Measurements from ENCODE around the gene TUBA4A. TPM values are rescaled to one million over a fixed set of nuclear protein-coding genes. Genes with fewer than 3 reads are reported as not detected.
"Not testable (repeated sequence)": the region's sequence is repeated elsewhere in the genome, so short reads cannot be mapped to it uniquely, and the experiment has no call there.

TUBA4A gene
- polyA plus RNA-seq, 3 donors, result 32.9 to 40.0 (median 33.1) TPM

DNA sequence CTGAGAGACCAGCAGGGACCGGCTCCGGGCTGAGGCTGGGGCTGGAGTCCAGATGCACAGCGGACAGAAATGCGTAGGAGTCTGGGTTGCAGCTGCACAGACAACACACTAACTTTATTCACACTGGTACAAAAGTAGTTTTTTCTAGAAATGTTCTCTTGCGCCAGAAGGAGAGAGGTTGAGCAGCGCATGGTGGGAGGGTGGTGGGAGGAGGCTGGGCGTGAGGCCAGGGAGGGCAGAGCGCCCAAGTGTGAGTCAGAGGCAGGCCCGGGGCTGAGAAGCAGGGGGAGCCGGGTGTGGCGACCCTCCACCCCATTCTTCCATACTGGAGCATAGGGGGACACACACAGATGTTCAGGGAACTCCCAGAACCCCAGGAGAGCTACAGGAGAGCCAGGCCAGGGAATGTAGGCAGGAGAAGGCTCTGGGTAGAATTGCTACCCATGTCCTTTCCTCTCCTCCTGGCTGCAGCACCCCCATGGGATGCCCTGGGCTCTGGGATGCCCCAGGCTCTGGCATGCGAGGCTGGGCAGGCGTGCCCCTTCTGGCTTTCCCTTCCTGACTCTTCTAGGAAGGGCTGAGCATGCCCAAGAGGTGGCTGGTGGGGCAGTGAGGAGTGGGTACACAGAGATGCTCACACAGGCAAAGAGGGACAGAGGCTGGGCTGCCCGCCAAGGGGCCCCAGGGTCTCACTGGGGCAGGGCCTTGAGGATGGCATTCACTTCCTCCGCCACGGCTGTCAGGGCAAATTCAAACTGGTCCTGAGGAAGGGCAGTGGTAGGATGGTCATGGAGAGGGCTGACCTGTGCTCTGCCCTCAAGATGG, 36.0 kb upstream of the TUBA4A start:
- no peak for DNase-seq

DNA sequence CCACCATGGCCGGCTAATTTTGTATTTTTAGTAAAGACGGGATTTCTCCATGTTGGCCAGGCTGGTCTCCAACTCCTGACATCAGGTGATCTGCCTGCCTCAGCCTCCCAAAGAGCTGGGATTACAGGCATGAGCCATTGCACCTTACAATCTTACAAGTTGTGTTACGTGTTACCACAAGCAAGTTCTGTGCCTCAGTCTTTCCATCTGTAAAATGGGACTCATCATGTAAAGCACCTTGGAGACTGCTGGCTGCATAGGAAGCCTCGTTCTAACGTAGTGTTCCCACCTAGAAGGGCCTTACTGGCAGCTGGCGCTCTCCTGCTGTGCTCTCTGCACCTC, 35.4 kb upstream of the TUBA4A start:
- DNase-seq, result no peak

DNA sequence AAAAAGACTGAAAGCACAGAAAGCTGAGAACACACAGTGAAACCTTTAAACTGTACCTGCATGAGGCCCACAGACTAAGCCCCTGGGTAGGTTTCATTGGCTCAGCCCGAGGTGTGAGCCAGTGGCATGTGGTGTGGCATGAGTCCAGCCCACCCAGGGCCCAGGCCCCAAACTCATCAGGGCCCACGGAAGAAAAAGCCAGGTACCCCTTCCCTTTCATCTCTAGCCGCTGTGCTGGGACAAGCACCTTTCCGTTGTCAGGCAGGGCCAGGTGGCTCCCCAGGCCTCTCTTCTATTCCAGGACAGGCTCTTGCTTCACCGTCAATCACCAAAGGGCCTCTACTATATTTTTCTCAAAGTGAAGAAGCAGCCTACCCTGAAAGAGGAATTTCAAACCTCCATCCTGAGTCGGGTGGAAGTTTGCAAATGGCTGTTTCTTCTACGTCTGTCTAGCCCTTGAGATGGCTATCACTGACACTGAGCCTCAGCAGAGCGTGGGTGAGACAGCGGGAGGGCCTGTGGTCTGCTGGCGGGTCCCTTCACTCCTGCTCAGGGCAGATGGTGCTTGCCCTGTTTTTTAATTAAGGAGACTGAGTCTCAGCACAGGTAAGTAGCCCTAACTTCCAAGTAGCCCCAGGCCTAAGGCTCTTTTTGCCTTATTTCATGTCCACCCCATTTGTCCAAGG, 34.0 kb upstream of the TUBA4A start:
- DNase-seq, result no peak

DNA sequence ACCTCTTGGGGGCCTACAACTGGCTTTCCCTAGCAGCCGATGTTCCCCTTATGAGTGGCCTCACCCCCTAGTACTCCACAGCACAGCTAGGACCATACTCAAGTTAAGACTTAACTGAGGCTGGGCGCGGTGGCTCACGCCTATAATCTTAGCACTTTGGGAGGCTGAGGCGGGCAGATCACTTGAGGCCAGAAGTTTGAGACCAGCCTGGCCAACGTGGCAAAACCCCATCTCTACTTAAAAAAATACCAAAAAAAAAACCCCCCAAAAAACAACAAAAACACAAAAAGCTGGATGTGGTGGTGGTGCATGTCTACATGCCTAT, 33.4 kb upstream of the TUBA4A start:
- DNase-seq, result not testable (repeated sequence)

DNA sequence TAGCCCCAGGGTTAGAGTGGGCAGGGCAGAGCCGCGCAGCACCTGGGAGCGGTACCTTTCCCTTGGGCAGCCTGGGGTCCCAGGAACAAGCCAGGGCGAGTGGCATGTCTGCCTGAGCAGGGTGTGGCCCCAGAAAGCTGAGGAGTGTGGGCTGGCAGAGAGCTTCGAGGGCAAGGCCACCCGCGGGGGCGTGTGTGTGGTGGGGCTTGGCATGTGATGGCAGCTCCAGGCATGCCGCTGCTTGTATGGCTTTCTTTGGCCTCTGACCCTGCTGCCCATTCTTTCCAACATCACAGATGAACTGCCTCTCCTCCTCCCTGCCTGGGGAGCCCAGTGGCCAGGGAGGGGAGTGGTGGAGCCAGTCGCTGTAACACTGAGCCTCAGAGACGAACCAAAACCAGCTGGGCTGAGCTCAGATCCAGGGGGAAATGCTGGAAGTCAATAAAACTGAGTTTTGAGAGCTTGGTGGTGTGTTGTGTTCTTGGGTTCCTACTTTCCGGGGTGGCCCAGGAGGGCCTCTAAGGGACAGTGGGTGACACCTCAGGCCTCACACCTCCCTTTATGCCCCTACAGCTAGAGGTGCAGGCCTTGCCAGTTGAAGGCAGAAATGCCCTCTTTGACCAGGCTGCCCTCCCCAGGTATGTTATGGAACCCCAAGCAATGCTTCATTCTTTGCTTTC, 32.9 kb upstream of the TUBA4A start:
- no peak for DNase-seq

DNA sequence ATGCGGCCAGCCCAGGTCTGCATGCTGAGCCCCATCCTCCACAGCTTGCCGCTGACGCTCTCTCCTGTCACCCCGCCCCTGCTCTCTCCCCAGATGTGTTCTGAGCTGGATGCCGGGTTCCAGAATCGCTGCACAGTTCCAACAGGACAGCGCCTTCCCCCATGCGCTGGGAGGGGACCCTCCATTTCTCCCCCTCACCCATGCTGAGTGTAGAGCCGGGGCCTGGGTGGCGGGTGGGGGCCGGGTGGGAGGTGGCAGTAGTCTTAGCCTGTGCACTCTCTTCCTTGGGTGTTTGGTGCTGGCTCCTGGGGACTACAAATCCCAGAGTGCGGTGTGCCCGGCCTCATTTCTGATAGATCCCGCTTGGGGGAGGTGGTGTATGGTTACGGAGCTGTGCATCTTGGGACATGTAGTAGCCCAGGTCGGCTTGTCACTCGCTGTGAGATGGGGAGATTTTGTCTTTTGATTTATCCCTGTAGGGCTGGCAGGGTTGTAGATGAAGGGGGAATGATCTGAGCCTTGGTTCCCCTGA, 32.2 kb upstream of the TUBA4A start:
- DNase-seq, result peak; percentile 61

DNA sequence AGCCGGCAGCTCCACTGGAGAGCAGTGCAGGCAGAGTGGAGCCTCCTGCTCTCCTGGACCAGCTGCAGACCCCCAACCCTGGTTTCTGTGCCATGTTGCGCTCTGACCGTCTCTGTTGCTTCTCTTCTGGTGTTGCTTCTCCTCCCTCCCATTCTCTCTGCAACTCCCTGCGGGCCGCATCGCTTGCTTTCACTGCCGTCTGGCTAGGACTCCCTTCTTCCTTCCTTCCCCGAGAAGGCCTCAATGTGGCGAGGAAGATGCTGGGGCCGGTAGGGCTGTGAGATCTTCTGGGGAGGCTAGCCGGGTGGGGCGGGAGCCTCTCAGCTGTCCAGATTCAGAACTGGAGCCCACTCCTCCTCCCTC, 31.6 kb upstream of the TUBA4A start:
- DNase-seq, result no peak

DNA sequence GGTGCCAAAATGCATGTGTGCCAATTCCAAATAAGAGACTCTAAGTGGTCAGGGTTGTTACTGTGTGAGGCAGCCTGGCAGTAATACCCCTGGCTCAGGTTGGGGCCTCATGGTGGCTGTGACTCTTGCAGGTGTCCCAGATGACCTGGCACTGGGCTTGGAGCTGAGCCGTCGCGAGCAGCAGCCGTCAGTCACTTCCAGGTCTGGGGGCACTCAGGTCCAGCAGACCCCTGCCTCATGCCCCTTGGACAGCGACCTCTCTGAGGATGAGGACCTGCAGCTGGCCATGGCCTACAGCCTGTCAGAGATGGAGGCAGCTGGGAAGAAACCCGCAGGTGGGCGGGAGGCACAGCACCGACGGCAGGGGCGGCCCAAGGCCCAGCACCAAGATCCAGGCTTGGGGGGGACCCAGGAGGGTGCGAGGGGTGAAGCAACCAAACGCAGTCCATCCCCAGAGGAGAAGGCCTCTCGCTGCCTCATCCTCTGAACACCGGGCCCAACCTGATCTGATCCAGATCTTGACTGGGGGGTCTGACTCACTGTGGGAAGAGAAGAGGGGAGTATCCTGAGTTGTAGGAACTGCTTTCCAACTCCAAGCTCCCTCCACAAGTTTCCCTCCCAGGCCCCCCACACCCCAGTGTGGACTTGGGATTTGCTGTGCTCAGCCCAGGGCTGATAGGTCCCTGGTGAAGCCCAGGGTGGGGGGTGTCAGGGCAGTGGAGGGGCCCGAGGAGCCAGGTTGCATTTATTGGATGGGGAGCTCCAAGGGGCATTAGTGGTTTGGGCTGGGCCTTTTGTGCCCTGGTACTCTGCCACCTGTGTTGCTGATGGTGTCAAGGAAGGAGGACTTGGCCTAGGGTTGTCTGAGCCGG, 31.0 kb upstream of the TUBA4A start:
- DNase-seq, result no peak

DNA sequence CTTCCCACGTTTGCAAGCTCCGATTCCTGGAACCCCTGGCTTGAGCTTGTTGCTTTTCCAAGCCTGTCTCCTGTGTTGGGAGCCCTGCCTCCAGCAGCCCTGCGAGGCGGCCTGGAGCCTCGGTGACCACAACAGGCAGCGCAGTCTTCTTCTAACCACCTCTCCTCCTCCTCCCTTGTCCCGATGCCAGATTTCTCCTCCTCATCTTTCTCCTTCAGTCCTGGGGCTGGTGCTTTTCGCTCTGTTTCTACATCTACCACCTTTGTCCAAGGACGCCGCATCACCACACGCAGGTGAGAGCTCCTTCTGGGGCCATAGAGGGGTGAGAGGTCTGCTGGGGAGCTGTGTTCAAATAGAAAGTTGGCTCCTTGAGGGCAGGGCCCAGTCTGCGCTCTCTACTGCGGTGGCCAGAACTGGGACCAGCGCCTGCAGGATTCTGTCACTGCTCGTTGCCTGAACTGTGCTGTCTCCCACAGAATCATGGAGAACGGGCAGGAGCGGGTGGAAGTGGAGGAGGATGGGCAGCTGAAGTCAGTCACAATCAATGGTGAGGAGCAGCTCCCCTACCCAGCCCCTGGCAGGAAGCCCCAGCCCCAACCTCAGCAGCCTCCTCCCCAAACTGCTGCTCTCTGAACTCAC, 29.3 kb upstream of the TUBA4A start:
- no peak for DNase-seq

DNA sequence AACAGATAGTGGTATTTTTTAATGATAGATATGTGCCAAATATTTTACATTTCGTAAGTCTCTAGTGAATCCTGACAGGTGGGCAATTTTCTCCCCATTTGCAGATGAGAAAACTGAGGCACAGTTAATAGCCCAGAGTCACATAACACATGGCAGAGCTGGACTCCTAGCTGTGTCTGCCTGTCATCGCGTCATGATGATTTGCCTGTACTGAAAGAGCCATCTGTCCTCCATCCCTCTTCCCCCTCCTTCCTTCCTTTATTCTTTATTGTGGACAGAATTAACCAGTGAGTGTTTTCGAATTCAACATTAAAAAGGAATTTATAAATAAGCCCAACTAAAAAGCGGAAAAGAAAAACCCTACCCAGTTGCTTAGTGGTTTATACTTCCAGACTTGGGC, 28.7 kb upstream of the TUBA4A start:
- DNase-seq, result no peak

DNA sequence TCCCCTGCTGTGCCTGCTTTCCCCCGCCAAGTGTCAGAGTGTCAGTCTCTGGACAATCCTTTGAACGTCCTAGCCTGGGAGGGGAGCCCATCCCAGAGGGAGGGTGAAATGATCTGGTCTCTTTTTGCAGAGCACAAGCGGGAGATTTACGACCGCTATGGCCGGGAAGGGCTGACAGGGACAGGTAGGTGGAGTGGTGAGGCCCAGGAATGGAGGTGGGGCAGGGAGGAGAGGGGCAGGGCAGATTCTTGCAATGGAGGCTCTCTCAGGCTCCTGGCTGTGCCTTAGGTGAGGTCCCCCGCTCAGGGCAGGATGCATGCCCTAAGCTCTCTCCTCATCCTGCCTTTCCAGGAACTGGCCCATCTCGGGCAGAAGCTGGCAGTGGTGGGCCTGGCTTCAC, 27.9 kb upstream of the TUBA4A start:
- no peak for DNase-seq

DNA sequence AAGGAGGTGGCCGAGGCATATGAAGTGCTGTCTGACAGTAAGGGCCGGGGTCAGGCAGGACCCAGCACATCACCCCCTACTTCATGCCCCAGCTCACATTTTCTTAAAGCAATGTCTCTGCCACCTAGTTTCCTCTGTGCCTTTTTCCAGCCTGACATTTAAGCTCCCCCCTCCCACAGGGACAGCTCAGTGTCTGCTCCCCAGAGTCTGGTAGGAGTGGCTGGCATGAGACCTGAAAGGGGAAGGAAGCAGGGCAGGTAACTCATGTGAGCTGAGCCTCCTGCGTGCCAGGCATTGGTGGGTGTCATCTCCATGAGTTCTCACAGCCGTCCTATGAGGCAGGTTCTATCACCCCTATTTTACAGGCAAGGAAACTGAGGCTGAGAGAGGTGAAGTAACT, 26.9 kb upstream of the TUBA4A start:
- DNase-seq, result no peak

DNA sequence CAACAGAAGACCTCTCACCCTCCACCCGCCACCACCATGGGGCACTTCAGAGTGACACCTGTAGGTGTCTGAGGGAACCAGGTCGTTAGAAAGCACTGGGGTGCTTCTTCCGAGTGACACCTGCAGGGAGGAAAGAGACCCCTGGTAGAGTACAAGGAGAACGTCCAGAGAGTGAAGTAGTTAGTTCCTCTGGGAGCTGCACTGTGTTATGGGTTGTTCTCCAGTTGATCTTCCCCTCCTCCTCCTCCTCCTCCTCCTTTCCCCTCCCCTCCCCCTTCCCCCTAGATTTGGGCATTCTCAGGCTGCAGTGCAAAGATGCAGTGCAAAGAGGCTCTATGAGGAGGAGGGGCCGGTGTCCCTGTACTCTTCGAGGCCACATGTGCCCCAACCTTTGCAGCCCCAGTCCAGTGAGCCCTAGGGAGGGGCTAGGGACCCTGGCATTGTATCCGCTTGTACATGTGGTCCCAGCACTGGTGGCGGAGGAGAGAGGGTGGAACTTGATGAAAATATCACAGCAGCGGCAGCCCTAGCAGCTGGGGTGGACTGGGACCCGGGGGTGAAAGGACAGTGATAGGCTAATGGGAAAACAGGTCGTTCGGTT, 26.3 kb upstream of the TUBA4A start:
- no peak for DNase-seq

DNA sequence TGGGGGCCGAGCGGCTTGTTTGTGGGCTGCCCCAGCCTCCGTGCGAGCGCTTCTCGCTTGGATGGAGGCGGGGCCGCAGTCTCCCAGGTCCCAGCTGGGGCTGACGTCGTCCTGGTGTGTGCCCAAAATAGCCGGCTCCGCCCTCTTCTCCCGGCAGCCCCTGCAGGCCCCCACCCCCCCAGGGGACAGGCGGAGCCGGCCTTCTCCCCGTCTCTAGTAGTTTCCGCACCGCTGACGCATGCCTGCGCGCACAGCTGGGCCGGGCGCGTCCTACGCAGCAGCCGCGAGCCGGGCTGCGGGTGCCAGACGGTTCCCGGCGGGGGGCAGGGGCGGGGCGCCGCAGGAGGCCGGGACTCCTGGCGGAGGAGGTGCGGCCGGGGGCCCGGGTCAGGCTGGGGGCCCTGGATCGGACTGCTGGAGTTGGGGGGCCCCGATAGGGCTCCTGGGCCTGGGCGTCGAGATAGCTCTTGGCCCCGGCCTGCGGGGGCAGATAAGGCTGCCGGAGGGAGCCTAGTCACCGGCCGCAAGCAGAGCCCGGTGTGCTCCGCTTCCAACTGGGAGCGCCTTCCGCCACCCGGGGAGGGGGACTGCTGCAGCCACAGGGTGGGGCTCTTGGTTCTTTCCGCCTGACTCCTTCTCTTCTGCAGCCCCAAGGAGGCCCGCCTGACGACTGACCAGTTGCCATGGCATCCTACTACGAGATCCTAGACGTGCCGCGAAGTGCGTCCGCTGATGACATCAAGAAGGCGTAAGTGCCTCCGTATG, 25.6 kb upstream of the TUBA4A start, which contains the start of gene DNAJB2:
Gene DNAJB2 (plus strand): TSS at position 216 of the 765 bp plus-strand sequence. CDS start 468 bp downstream, at position 684.
- DNase-seq, result peak; percentile 97

DNA sequence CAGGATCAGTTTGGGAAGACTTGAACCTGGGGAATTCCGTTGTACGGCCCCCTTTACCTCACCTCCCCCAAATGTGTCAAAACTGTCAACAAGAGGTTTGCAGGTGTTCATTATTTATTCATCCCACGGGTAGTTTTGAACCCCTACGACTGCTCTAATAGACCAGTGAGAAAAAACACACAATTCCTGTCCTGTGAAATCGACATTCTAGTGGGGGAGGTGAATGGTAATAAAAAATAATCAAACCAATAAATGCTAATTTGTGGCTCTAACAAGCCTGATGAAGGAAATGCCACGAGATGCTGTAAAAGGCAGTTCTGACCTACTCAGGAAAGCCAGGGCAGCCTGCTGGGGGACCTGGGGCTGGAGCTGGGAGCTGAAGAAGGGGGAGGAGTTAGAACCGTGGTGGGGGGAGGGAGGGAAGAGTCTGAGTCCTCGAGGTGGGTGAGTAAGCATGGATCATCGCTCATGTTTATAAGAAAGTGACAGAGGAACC, 25.0 kb upstream of the TUBA4A start:
- DNase-seq, result no peak

DNA sequence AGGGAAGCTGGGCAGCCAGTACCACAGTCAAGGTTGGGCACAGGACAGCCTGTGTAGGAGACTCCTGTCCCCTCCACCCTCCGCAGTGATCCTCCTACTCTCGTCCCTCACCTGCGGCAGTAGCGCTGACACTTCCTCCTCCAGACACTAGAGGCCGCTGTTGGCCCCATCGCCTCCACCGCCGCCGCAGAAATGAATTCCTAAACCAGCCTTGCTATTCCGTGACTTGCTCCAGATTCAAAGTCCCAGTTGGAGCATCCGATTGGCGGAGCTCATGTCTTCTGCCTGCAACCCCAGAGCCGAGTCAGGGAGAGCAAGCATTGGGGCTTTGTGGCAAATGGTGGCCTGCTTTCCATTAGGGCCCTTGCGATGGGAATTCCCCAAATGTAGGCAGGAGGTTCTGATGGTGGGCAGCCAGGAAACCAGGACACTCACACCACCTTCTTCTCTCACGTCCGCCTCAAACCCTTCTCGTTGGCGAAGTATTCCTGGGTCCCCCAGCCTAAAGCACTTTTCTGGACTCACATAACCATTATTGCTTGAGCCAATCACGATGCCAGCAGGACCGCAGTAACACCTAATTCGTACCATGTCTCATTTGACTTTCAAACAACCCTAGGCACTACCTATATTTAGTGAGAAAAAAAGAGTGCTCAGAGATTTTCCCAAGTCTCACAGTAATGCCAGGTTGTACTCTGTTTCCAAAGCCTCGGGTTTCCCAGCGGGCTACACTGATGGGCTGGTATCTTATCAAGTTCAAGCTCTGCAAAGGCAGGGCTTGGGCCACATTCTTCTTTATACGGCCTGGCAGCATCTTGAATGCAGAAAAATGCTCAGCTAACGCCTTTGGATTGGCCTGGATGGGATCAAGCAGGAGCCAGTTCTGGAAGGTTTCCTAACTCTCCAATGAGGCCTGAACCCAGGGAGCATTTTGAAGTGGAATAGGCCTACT, 24.3 kb upstream of the TUBA4A start:
- peak; percentile 78 for DNase-seq

DNA sequence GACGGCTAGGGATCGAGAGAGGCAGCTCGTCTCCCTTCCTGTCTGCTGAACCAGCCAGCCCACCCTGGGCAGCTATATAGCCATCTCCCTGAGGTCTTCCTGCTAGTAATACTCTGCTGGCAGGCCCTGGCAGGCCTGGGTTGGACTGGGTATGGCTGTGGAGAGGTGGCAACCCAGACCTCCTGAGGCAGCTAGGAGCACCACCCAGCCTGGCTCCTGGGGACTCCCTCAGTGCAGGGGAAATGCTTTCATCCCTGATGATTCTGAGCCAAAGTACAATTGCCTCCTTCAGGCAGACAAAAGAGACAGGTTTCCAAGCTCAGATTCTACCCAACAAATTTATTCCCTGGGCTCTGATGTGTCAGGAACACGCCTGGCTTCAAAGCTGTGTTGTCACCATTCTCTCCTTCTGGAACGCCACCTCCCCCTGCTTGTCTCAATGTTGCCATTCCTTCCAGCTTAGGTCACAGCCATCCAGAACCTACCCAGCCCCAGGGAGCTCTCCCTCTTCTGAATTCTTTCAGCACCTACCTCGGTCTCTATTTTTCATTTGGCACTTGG, 20.7 kb upstream of the TUBA4A start:
- no peak for DNase-seq

DNA sequence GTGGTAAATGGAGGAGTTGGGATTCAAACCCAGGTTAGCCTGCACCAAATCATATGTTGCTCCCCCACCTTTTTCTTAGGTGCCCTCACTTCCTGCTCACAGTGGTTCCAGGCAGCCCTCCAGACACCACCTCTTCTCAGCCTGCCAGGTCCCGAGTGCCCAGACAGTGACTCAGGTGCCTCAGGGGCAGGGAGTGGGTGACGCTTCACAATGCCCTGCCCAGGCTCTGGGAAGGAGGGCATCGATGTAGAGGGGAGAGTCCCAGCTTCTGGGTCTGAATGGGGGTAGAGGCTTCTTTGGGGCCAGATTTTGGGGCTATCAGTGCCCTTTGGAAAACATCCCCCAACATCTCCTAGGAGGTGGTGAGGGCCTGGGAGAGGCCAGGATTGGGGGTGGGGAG, 20.2 kb upstream of the TUBA4A start:
- no peak for DNase-seq
